ENCODE results near the gene MYO1D.

Gene MYO1D

GRCh38 chr17:32628271-32629044, 248.5 kb downstream of the MYO1D start:
- Mint-ChIP-seq H3K27ac (no peak overlapping the region), H3K4me3 (no peak overlapping the region), H3K27me3 (no peaks in the 10 kb centered on the region), H3K36me3 (peaks cover 7% of the 10 kb centered on the region), H3K4me1 (ENCODE audit: low read depth) (no peaks in the 10 kb centered on the region), H3K9me3 (ENCODE audit: low read depth) (no peaks in the 10 kb centered on the region)

- Mint-ChIP-seq H3K9me3 (ENCODE audit: low read depth) (no peaks in the 10 kb centered on the region), H3K4me3 (no peak overlapping the region), H3K27ac (no peak overlapping the region), H3K27me3 (no peaks in the 10 kb centered on the region), H3K36me3 (peaks cover 7% of the 10 kb centered on the region), H3K4me1 (ENCODE audit: low read depth) (no peaks in the 10 kb centered on the region)
These were observed 249.5 kb downstream of the MYO1D start for GRCh38 chr17:32627239-32627996.

- Mint-ChIP-seq H3K4me1 (ENCODE audit: low read depth) (no peaks in the 10 kb centered on the region), H3K27ac (no peak overlapping the region), H3K4me3 (no peak overlapping the region)
These were observed 250.5 kb downstream of the MYO1D start for GRCh38 chr17:32626379-32626791.

GRCh38 chr17:32625971-32626370, 251.0 kb downstream of the MYO1D start:
- no peaks in the 10 kb centered on the region for H3K4me1 Mint-ChIP-seq (ENCODE audit: low read depth)
- no peak overlapping the region for H3K27ac Mint-ChIP-seq
- H3K9me3 Mint-ChIP-seq (ENCODE audit: low read depth), result no peaks in the 10 kb centered on the region
- H3K27me3 Mint-ChIP-seq, result no peaks in the 10 kb centered on the region
- no peak overlapping the region for H3K4me3 Mint-ChIP-seq
- peaks cover 7% of the 10 kb centered on the region for H3K36me3 Mint-ChIP-seq

More at GRCh38 chr17:32626379-32626791, 250.5 kb downstream of the MYO1D start:
- H3K9me3 Mint-ChIP-seq (ENCODE audit: low read depth), result no peaks in the 10 kb centered on the region
- no peaks in the 10 kb centered on the region for H3K27me3 Mint-ChIP-seq
- H3K36me3 Mint-ChIP-seq, result peaks cover 7% of the 10 kb centered on the region

- Mint-ChIP-seq H3K27ac (no peak overlapping the region), H3K27me3 (no peaks in the 10 kb centered on the region), H3K4me3 (no peak overlapping the region), H3K36me3 (no peaks in the 10 kb centered on the region), H3K4me1 (ENCODE audit: low read depth) (no peaks in the 10 kb centered on the region), H3K9me3 (ENCODE audit: low read depth) (no peaks in the 10 kb centered on the region)
These were observed 253.7 kb downstream of the MYO1D start for GRCh38 chr17:32623196-32623595.

- H3K27me3 Mint-ChIP-seq, result no peaks in the 10 kb centered on the region
- H3K27ac Mint-ChIP-seq, result no peak overlapping the region
- H3K4me1 Mint-ChIP-seq (ENCODE audit: low read depth), result no peaks in the 10 kb centered on the region
- H3K4me3 Mint-ChIP-seq, result no peak overlapping the region
- no peaks in the 10 kb centered on the region for H3K9me3 Mint-ChIP-seq (ENCODE audit: low read depth)
- H3K36me3 Mint-ChIP-seq, result no peaks in the 10 kb centered on the region
These were observed 254.4 kb downstream of the MYO1D start for GRCh38 chr17:32622540-32622939.

DNA sequence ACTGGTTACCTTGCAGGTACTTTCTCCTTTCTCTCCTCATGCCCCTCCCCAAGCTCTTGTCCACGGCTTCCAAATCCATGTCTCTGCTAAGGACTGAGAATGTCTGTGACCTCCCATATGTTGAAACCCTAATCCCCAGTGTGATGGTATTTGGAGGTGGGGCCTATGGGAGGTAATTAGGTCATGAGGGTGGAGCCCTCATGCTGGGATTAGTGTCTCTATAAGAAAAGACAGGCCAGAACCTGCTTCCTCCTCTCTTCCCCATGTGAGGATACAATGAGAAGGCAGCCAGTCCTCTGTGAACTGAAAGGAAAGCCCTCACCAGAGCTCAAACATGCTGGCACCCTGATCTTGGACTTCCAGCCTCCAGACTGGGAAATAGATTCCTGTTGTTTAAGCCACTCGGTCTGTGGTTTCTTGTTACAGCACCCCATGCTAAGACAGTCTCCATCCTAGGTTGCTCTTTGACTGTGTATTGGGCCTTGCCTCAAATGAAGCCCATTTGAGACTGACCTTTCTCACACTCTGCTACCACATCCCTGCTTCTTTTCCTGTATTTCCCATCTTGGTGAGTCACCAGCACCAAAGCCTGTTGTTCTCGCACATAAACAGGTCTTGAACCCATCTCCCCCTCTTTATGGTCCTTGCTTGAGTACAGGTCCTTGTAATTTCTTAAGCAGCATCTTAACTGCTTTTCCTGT, 255.2 kb downstream of the MYO1D start:
- no peaks in the 10 kb centered on the region for H3K9me3 Mint-ChIP-seq (ENCODE audit: low read depth)
- no peaks in the 10 kb centered on the region for H3K36me3 Mint-ChIP-seq
- no peak overlapping the region for H3K4me3 Mint-ChIP-seq
- H3K4me1 Mint-ChIP-seq (ENCODE audit: low read depth), result no peaks in the 10 kb centered on the region
- no peak overlapping the region for H3K27ac Mint-ChIP-seq
- no peaks in the 10 kb centered on the region for H3K27me3 Mint-ChIP-seq

DNA sequence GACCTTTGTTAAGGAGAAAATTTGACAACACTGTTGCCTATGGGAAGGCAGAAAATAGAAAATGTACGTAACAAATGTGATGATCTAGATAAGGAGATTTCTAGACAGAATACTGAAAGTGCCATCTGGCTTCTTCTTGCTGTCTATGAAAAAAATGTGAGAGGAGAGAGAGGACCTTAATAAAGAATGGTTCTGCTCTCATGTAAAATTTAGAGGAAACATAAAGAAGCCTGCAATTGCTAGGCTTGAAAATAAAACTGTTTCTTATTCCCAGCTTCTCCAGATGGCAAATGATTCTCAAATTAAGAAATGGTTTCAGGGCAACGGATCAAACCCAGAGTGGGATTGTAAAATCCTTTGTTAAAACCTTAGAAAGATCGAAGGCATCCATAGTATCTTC, 261.6 kb downstream of the MYO1D start:
- no peak overlapping the region for H3K27ac Mint-ChIP-seq
- H3K9me3 Mint-ChIP-seq (ENCODE audit: low read depth), result no peaks in the 10 kb centered on the region
- no peaks in the 10 kb centered on the region for H3K27me3 Mint-ChIP-seq
- no peaks in the 10 kb centered on the region for H3K36me3 Mint-ChIP-seq
- H3K4me3 Mint-ChIP-seq, result no peak overlapping the region
- H3K4me1 Mint-ChIP-seq (ENCODE audit: low read depth), result no peaks in the 10 kb centered on the region

- Mint-ChIP-seq H3K27me3 (peaks cover 2% of the 10 kb centered on the region), H3K36me3 (no peaks in the 10 kb centered on the region), H3K27ac (no peak overlapping the region), H3K4me1 (ENCODE audit: low read depth) (peaks cover 6% of the 10 kb centered on the region), H3K4me3 (no peak overlapping the region), H3K9me3 (ENCODE audit: low read depth) (no peaks in the 10 kb centered on the region)
These were observed 266.0 kb downstream of the MYO1D start for GRCh38 chr17:32610943-32611342.

DNA sequence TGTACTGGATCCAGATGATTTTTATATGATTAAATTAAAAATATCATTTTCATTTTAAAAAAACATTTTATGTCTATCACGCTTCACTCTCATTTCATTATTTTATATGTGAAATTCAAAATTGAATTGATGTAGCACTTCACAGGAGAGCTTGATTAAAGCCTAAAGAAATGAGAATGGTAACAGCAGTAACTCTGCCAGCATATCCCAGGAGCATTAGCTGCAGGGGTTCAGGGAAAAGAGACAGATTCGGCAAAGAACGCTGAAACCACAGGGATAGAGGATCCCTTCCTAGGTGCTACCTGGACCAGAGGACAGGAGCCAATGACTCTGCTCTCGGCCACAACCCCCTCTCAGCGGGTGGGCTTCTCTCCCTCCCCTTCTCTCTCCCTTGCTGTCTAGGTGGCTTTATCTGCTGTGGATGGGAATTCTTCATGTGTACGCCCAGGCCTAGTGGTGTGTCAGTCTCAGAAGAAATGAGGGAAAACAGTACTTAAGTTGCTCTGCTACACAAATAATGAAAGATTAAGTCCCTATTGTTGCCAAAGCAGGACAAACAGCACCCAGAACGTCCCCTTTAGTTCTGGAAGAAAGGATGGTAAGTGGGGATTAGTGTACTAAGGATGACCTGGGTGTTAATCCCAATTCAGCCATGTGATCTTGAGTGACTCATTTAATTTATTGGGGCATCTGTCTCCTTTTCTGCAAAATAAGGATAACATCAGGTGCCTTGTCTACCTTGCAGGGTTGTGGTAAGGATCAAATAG, 266.9 kb downstream of the MYO1D start:
- Mint-ChIP-seq H3K4me3 (no peak overlapping the region), H3K9me3 (ENCODE audit: low read depth) (no peaks in the 10 kb centered on the region), H3K36me3 (no peaks in the 10 kb centered on the region), H3K4me1 (ENCODE audit: low read depth) (peaks cover 6% of the 10 kb centered on the region), H3K27ac (no peak overlapping the region), H3K27me3 (peaks cover 2% of the 10 kb centered on the region)

GRCh38 chr17:32609085-32609484, 267.8 kb downstream of the MYO1D start:
- Mint-ChIP-seq H3K4me3 (no peak overlapping the region), H3K4me1 (ENCODE audit: low read depth) (peaks cover 6% of the 10 kb centered on the region), H3K36me3 (no peaks in the 10 kb centered on the region), H3K27ac (no peak overlapping the region), H3K27me3 (peaks cover 2% of the 10 kb centered on the region), H3K9me3 (ENCODE audit: low read depth) (no peaks in the 10 kb centered on the region)

- H3K4me1 Mint-ChIP-seq (ENCODE audit: low read depth), result peaks cover 6% of the 10 kb centered on the region
- H3K9me3 Mint-ChIP-seq (ENCODE audit: low read depth), result no peaks in the 10 kb centered on the region
- no peak overlapping the region for H3K4me3 Mint-ChIP-seq
- no peaks in the 10 kb centered on the region for H3K36me3 Mint-ChIP-seq
- peaks cover 2% of the 10 kb centered on the region for H3K27me3 Mint-ChIP-seq
- no peak overlapping the region for H3K27ac Mint-ChIP-seq
These were observed 268.7 kb downstream of the MYO1D start for GRCh38 chr17:32608267-32608666.

DNA sequence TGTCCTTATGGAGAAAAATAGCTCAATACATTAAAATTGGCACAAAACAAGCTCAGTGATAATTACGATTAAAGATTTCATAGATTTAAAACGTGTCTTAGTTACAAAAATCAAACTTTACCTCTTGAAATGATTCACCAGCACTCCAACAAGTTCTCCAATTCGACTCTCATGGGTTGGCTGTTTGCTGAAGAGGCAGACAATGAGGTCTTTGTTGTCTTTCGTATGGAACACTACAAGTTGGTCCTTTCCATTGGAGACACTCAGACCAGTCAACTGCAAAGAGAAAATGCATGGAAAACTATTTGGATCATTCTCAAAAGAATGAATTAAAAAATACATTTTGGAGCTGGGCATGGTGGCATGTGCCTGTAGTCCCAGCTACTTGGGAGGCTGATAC, 272.0 kb downstream of the MYO1D start:
- Mint-ChIP-seq H3K4me3 (no peak overlapping the region), H3K36me3 (peaks cover 5% of the 10 kb centered on the region), H3K9me3 (ENCODE audit: low read depth) (no peaks in the 10 kb centered on the region), H3K27ac (no peak overlapping the region), H3K4me1 (ENCODE audit: low read depth) (peaks cover 6% of the 10 kb centered on the region), H3K27me3 (peaks cover 2% of the 10 kb centered on the region)

DNA sequence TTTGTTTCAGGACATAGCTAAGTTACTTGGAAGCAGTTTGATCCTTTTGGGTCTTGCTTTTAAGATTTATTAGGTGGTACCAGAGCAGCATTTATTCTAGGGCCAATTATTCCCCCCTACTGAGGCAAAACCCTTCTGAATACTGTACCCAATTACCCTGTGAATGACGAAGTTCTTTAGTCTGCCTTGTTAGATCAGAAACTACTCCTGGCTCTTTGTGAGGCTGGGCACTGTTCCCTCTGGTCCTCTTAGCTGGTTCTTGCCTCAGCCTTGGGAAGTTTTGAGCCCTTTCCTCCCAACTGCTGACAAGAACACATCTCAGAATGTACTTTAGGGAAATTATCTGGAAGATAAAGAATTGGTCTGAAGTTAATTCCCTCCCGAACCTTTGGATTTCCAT, 274.5 kb downstream of the MYO1D start:
- peaks cover 2% of the 10 kb centered on the region for H3K27me3 Mint-ChIP-seq
- H3K9me3 Mint-ChIP-seq (ENCODE audit: low read depth), result no peaks in the 10 kb centered on the region
- no peak overlapping the region for H3K27ac Mint-ChIP-seq
- H3K36me3 Mint-ChIP-seq, result peaks cover 5% of the 10 kb centered on the region
- no peaks in the 10 kb centered on the region for H3K4me1 Mint-ChIP-seq (ENCODE audit: low read depth)
- H3K4me3 Mint-ChIP-seq, result no peak overlapping the region

Data from activated naive CD8-positive, alpha-beta T cell (primary cell).